Neural progenitor cell (in vitro differentiated cells): ENCODE measurements around the gene STK24.

Experiments used
- CTCF ChIP-seq: fragments of 200-600 bp; sonication (generic); IDR thresholded peaks from 2 replicates; pipeline ENCODE4 v1.5.1; 2017; ENCODE audit warnings: antibody characterized with exemption, mild to moderate bottlenecking
- EZH2 ChIP-seq: fragments of 200-600 bp; sonication (generic); IDR thresholded peaks from 2 replicates; pipeline ENCODE4 v1.6.1; 2017; ENCODE audit warnings: antibody characterized with exemption, mild to moderate bottlenecking, moderate library complexity

DNA sequence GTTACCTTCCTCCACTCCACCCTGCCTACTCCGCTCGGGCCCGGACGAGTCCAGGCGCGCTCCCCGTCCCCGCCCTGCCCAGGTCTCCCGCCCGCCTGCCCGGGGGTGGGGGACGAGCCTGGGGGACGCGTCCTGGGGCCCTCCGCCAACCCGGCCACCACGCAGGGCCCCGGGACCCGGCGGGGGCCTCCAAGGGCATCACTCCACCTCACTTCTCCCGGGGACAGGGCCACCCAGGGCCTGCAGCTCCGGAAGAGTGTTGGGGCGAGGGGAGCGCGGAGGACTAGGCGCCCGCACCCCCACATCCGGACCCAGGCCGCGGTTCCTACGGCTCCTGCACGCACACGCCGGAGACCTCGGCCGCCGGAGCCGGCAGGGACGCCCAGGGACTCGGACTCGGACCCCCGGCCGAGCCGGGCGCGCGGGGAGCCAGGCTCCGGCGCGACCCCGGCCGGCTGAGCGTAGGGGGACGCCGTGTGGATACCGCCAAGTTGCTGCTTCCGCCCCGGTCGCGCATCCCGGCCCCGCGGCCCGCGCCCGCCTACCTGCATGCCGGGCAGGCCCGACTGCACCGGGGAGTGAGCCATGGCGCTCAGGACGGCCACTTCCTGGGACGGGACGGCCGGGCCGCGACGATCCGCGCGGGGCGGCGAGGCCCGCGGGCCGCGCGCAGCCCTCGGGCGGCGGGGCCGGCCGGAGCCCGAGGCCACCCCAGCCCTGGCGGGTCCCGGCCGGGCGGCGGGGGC is 534 bp downstream of the STK24 start:
- no peak for TF ChIP-seq EZH2
- no peak for TF ChIP-seq CTCF
